ENCODE data around the gene AKR1E2. TPM values are rescaled to one million over a fixed set of nuclear protein-coding genes. Genes with fewer than 3 reads are reported as not detected.
"Not testable (repeated sequence)": the region's sequence is repeated elsewhere in the genome, so short reads cannot be mapped to it uniquely, and the experiment has no call there.

Gene AKR1E2
- total RNA-seq, 1 experiment from 2014 or later, result not detected

DNA sequence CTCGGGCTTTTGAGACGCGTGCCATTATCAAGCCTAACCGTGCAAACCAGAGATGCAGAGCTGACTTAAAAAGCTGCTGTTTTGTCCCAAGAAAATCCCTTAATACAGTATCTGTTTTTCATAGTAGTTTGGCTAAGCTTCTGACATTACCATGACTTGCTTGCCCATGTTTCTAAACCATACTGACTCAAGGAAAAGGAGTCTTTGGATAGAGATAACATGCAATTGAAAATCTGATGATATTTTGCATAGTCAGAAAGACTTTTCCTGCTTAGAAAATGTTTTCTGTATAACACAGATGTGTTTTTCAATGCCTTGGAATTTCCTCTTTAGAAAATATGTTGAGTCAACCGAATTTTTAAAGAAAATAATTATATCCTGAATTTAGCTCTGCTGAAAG lies 21.5 kb upstream of the AKR1E2 start:
- Histone ChIP-seq H3K4me1 (peaks cover 6% of the 10 kb centered on the region), H3K9me3 (replicated peaks) (no peaks in the 10 kb centered on the region), H3K4me3 (no peak overlapping the region), H3K27ac (no peak overlapping the region), H3K36me3 (no peaks in the 10 kb centered on the region), H3K27me3 (no peaks in the 10 kb centered on the region)
- DNase-seq, result no peak

DNA sequence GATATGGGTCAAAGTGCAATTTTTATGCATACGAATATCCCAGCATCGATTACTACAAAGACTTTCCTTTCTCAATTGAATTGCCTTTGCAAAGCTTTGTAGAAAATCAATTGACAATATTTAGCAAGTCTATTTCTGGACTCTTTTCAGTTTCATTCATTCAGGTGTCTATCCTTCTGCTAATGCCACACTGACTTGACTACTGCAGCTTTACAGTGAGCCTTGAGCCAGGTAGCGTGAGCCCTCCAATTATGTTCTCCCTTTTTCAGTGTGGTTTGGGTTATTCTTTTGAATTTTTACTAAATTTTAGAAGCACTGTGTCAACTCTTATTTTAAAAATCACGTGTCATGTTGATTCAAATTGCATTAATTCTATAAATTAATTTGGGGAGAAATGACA lies 19.5 kb upstream of the AKR1E2 start:
- Histone ChIP-seq H3K9me3 (replicated peaks) (no peaks in the 10 kb centered on the region), H3K27me3 (no peaks in the 10 kb centered on the region), H3K4me1 (peaks cover 6% of the 10 kb centered on the region), H3K4me3 (no peak overlapping the region), H3K36me3 (no peaks in the 10 kb centered on the region), H3K27ac (no peak overlapping the region)
- no peak for DNase-seq

DNA sequence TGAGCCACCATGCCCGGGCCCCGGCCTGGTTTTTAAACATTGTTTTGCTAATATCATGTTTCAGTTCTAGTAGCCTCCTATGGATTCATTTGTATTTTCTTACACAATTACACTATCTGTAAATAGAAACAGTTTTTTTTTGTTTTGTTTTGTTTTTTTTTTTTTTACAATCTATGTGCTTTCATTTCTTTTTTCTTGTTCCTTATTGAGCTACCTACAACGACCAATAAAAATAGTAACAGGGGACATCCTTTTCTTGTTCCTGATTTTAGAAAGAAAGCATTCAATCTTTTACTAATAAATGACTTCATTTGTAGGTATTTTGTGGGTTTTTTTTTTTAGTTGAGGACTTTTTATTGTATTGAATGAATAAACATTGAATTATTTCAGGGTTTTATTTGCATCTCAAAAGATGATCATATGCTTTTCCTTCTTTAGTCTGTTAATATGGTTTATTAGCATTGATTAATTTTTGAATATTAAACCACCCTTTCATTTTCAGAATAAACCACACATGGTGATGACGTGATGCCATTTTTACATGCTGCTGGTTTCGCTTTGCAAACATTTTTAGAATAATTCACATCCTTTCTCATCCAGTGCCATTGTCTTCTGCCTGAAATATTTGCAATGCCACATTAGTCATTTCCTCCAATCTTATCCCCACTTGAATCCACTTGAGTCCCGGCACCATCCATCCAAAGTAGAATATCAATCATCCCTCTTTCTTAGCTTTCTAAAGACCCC lies 18.1 kb upstream of the AKR1E2 start:
- no peaks in the 10 kb centered on the region for H3K36me3 ChIP-seq
- peak; percentile 4 to 28 for DNase-seq
- H3K27me3 ChIP-seq, result no peaks in the 10 kb centered on the region
- H3K27ac ChIP-seq, result peak overlapping the region; percentile 71
- no peak overlapping the region for H3K4me3 ChIP-seq
- H3K9me3 ChIP-seq (replicated peaks), result no peaks in the 10 kb centered on the region
- peaks cover 14% of the 10 kb centered on the region for H3K4me1 ChIP-seq

DNA sequence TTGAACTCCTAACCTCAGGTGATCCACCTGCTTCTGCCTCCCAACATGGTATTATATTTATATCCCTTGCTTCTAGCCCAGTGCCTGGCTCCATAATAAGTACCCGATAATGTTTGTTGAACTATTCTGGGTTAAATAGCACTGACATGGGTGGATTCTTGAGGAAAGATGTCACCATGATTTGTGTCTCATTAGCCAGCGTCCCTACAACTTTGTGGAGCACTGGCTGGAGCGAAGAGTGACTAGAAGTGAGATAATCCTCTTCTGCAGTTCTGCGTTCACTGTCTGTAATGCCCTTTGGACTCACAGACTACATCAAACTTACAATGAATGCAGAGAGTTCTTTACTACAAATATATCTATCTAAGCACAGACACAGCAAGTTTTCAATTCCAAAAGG lies 16.9 kb upstream of the AKR1E2 start:
- Histone ChIP-seq H3K9me3 (replicated peaks) (no peaks in the 10 kb centered on the region), H3K36me3 (no peaks in the 10 kb centered on the region), H3K27me3 (no peaks in the 10 kb centered on the region), H3K4me3 (no peak overlapping the region), H3K4me1 (peaks cover 14% of the 10 kb centered on the region), H3K27ac (no peak overlapping the region)
- DNase-seq, result no peak

DNA sequence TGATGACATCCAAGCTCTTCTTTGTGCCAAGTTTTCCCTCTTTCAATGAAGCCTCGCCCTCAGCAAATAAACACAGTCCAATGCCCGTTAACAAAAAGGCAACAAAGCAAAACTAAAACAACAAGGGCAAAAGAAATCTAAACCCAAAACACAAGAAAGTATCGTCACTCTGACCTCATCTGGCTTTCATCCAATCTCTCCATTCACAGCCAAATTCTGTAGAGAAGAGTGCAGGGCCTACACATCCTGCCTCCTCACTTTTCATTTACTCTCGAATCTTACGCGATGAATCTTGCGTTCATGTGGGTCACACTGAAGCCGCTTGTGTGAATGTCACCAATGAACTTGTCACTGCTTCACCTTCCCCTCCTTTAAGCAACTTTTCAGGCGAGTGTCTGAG lies 15.9 kb upstream of the AKR1E2 start:
- no peaks in the 10 kb centered on the region for H3K36me3 ChIP-seq
- no peak overlapping the region for H3K27ac ChIP-seq
- peaks cover 14% of the 10 kb centered on the region for H3K4me1 ChIP-seq
- H3K27me3 ChIP-seq, result no peaks in the 10 kb centered on the region
- no peak for DNase-seq
- no peaks in the 10 kb centered on the region for H3K9me3 ChIP-seq (replicated peaks)
- H3K4me3 ChIP-seq, result no peak overlapping the region

DNA sequence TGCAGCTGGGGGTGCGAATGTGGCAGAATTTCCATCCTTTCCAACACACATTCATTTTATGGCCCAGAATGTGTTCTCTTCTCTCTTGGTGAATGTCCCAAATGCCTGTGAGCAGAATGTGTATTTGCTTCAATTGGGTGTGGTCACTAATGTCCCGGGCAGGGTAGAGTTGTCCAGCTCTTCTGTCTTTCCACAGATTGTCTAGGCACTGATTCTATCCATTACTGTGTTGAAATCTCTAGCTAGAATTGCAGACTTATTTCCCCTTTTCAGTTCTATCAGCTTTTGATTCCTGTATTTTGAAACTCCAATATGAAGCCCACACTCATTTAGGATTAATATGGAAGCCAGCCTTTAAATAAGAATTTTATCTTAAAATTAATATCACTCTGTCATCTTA lies 14.0 kb upstream of the AKR1E2 start:
- peaks cover 14% of the 10 kb centered on the region for H3K4me1 ChIP-seq
- no peaks in the 10 kb centered on the region for H3K27me3 ChIP-seq
- no peak for DNase-seq
- no peaks in the 10 kb centered on the region for H3K36me3 ChIP-seq
- no peaks in the 10 kb centered on the region for H3K9me3 ChIP-seq (replicated peaks)
- no peak overlapping the region for H3K4me3 ChIP-seq
- H3K27ac ChIP-seq, result no peak overlapping the region

DNA sequence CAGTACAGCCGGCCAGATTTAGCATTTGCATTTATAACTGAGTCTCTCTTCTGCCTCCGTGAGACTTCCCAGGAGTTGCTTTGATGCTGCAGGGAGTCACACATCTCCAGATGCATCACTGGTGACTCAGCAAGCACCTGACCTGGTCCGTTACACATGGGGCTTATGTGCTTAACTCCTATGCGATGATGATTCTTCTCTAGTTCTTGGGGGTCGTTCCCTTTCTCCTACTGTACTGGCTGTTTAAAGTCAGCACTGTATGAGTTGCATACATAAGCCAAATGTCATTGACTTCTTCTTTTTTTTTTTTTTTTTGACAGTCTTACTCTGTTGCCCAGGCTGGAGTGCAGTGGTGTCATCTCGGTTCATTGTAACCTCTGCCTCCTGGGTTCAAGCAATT lies 13.0 kb upstream of the AKR1E2 start:
- no peaks in the 10 kb centered on the region for H3K27me3 ChIP-seq
- H3K9me3 ChIP-seq (replicated peaks), result no peaks in the 10 kb centered on the region
- H3K4me1 ChIP-seq, result peaks cover 14% of the 10 kb centered on the region
- peak overlapping the region; percentile 30 for H3K27ac ChIP-seq
- no peak overlapping the region for H3K4me3 ChIP-seq
- no peaks in the 10 kb centered on the region for H3K36me3 ChIP-seq
- peak; percentile 67 to 76 for DNase-seq

DNA sequence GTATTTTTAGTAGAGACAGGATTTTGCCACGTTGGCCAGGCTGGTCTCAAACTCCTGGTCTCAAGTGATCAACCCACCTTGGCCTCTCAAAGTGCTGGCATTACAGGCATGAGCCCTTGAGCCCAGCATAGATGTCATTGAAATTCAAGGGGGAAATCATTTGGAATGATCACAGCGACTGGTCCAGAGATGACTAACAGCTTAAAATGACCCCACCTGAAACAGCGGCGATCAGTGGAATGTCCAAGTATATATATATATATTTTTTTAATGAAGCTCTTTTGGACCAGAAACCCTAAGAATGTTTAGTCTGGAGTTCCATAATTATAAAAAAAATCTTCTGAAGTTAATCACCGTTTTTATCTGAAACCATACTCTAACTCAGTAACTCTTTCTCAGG lies 12.5 kb upstream of the AKR1E2 start:
- Histone ChIP-seq H3K9me3 (replicated peaks) (no peaks in the 10 kb centered on the region), H3K4me1 (peaks cover 10% of the 10 kb centered on the region), H3K27me3 (no peaks in the 10 kb centered on the region), H3K27ac (peak overlapping the region; percentile 30), H3K4me3 (no peak overlapping the region), H3K36me3 (no peaks in the 10 kb centered on the region)
- DNase-seq, result no peak

DNA sequence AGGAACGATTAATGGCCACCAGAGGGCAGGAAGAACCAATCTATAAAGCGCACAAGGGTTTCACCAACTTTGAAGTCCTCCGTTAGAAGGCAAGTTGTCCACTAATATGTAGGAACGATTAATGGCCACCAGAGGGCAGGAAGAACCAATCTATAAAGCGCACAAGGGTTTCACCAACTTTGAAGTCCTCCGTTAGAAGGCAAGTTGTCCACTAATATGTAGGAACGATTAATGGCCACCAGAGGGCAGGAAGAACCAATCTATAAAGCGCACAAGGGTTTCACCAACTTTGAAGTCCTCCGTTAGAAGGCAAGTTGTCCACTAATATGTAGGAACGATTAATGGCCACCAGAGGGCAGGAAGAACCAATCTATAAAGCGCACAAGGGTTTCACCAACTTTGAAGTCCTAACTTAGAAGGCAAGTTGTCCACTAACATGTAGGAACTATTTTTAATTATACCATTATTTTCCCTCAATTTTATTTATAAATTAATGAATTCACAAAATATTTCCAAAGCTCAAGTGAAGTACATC lies 10.3 kb upstream of the AKR1E2 start:
- peak in 1 of 2 experiments; percentile 24 for DNase-seq
- H3K4me3 ChIP-seq, result not testable (repeated sequence)

DNA sequence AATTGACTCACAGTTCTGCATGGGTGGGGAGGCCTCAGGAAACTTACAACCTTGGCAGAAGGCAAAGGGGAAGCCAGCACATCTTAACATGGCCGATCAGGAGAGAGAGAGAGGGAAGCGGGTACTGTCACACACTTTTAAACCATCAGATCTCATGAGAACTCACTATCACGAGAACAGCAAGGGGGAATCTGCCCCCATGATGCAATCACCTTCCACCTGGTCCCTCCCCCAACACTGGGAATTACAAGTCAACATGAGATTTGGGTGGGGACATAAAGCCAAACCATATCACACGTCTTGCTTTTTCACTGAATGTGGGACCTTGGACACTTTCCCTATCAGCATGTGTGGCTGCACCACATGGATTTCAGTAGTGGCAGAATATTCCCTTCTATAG lies 9.0 kb upstream of the AKR1E2 start:
- Histone ChIP-seq H3K9me3 (replicated peaks) (no peaks in the 10 kb centered on the region), H3K27ac (no peak overlapping the region), H3K4me3 (no peak overlapping the region), H3K36me3 (no peaks in the 10 kb centered on the region), H3K27me3 (no peaks in the 10 kb centered on the region), H3K4me1 (peaks cover 7% of the 10 kb centered on the region; the same call in 1 of the 2 replicates)
- DNase-seq, result no peak

More for the DNA sequence above, 10.3 kb upstream of the AKR1E2 start:
- not testable (repeated sequence) for H3K9me3 ChIP-seq (replicated peaks); H3K27ac ChIP-seq; H3K4me1 ChIP-seq; H3K27me3 ChIP-seq; H3K36me3 ChIP-seq

DNA sequence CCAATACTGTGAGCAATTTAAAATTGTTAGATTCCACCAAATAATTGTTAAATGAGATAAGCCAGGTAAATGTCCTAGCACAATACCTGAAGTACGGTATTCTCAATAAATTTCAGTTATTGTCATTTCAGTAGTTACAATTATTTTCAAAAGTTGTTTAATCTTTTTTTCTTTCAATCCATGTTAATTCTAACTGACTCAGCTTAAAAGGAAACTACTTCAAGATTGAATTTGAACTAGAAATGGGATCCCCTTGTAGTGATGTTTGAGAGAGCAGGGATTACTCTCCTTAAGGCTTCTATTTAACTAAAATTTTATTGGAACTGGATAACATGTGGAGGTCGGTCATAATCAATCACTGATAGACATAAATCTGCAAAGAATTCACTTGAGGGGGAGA lies 6.9 kb upstream of the AKR1E2 start:
- Histone ChIP-seq H3K4me3 (no peak overlapping the region), H3K27me3 (no peaks in the 10 kb centered on the region), H3K4me1 (no peaks in the 10 kb centered on the region), H3K9me3 (replicated peaks) (no peaks in the 10 kb centered on the region), H3K36me3 (no peaks in the 10 kb centered on the region), H3K27ac (no peak overlapping the region)
- DNase-seq, result no peak

DNA sequence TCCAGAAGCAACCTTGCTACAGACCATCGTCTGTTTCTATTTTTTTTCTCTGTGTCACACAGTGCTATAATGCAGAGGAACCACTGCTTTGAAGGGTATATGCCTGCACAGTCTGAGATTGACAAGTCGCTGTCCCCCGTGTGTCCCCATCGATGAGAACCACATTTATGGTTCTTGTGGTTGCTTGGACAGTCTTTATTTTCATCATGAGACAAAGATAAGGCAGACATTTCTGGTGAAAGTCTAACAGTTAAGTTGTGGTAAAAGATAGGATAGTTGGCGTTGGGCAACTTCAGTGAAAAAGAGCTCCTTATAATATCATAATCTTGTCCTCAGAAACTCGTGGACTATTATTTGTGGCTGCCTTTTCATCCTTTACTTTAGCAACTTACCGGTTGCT lies 6.3 kb upstream of the AKR1E2 start:
- DNase-seq, result no peak
- no peak overlapping the region for H3K4me3 ChIP-seq
- H3K36me3 ChIP-seq, result no peaks in the 10 kb centered on the region
- no peaks in the 10 kb centered on the region for H3K27me3 ChIP-seq
- H3K4me1 ChIP-seq, result no peaks in the 10 kb centered on the region
- no peaks in the 10 kb centered on the region for H3K9me3 ChIP-seq (replicated peaks)
- H3K27ac ChIP-seq, result no peak overlapping the region

DNA sequence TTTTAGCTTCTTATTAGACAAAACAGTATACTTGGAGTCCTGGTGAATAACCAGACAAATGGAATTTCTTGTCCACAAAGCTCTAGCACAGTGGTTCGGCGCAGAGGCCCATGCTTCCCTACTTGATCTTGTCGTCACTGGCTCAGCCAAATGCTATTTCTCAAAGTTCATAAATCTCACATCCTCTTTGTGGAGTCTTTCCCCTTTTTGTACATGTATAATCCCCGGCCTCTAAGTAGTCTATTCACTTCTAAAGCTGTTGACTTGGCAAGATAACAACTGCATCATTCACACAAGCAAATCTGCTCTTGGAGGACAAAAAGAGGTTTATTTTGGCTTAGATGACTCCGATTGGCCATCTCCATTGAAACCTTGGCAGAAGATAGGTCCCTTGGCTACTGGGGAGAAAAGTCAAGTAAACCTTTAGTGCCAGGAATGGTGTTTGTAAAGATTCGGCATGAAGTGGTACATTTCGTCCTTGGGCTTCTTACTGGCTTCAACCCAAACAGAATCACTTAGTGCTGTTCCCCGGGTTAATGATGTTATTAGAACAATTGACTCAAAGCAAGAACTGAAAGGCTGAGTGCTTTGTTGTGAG lies 5.1 kb upstream of the AKR1E2 start:
- no peak for DNase-seq
- Histone ChIP-seq H3K27me3 (no peaks in the 10 kb centered on the region), H3K27ac (no peak overlapping the region), H3K4me1 (no peaks in the 10 kb centered on the region), H3K4me3 (no peak overlapping the region), H3K9me3 (replicated peaks) (no peaks in the 10 kb centered on the region), H3K36me3 (no peaks in the 10 kb centered on the region)

DNA sequence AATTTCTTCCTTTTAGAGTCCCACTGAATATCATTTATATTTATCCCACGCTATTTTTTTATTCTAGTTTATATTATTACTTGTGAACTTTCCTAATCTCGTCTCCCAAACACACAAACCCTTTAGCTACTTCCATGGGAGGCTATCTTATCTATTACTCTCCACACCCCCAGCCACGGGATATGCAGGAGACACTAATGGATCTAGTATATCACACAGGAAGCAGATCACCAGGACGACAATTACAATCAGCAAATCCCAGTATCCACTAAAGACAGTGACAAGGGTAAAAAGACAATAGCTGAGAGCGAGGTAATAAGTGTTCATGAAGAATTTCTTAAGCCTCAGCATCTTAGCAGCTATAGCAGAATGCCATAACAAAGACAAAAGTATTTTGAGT lies 3.8 kb upstream of the AKR1E2 start:
- Histone ChIP-seq H3K27me3 (no peaks in the 10 kb centered on the region), H3K27ac (no peak overlapping the region), H3K9me3 (replicated peaks) (no peaks in the 10 kb centered on the region), H3K4me3 (no peak overlapping the region), H3K4me1 (no peaks in the 10 kb centered on the region), H3K36me3 (no peaks in the 10 kb centered on the region)
- DNase-seq, result no peak

DNA sequence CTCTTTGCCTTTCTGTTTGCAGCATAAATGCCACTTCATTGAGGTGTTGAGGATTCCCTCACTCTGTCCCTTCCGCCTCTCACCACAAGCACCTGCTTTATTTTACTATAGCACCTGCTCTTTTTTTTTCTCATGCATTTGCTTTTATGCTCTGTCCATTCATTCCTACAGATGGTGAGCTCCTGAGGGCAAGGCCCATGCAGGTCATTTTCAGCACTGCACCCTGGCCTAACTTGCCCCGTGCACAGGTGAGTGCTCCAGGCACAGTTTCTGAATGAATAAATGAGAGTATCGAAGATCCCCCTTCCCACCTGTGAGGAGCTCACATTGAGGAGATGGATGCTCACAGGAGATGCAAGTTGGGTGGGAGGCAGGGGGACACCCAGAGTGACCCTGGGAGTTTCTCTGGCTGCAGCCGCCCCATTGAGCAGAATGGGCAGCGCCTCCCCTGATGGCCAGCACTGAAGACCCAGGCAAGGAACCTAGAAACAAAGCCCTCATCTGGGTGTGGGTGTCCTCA lies 1.2 kb upstream of the AKR1E2 start:
- Histone ChIP-seq H3K27ac (no peak overlapping the region), H3K4me3 (no peak overlapping the region), H3K4me1 (no peaks in the 10 kb centered on the region), H3K36me3 (no peaks in the 10 kb centered on the region), H3K9me3 (replicated peaks) (no peaks in the 10 kb centered on the region), H3K27me3 (no peaks in the 10 kb centered on the region)
- no peak for DNase-seq

All from SJCRH30 (cell line).